Left lobe of liver (tissue), 2 donors: ENCODE data around the gene GAB1. TPM values are rescaled to one million over a fixed set of nuclear protein-coding genes. Genes with fewer than 3 reads are reported as not detected.

Experiments used
- ATAC-seq: fragments of 200-7000 bp; cut with Tn5 transposase; one replicate; pipeline ENCODE4 v1.9.1; 2020; ENCODE audit warnings: mild to moderate bottlenecking, moderate library complexity
- DNase-seq: peaks from one replicate; pipeline ENCODE4 v3.0.0-alpha.2; 2020; ENCODE audit warnings: low spot score
- total RNA-seq: library from RNA; stranded (reverse); gene quantifications from one replicate; pipeline ENCODE4 v1.2.1, GENCODE V29; 2021
- donor health status: DM: no; HTN: no; CAD: no; lungs with moderate emphysema.
- donor health status: DM: no; HTN: yes; CAD: no.

GAB1 gene
- total RNA-seq = 11.1 TPM

GRCh38 chr4:143336781-143337599 lies at the start of gene GAB1:
GAB1 (plus strand) TSS chr4:143336876; CDS start chr4:143337189, 313 bp downstream.
- ATAC-seq (peak; percentile 78), DNase-seq (peak; percentile 89)

DNA sequence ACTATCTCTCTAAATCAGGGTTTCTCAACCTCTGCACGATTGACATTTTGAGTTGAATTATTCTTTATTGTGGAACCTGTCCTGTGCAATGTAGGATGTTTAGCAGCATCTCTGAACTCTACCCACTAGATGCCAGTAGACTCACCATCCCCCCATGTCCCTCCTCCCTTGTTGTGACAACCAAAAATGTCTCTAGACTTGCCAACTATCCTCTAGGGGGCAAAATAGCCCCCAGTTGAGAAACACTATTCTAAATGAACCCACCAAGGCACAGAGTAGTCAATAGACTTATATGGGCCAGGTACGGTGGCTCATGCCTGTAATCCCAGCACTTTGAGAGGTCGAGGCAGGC lies 49.1 kb upstream of the GAB1 start:
- ATAC-seq (no peak), DNase-seq (no peak)

DNA sequence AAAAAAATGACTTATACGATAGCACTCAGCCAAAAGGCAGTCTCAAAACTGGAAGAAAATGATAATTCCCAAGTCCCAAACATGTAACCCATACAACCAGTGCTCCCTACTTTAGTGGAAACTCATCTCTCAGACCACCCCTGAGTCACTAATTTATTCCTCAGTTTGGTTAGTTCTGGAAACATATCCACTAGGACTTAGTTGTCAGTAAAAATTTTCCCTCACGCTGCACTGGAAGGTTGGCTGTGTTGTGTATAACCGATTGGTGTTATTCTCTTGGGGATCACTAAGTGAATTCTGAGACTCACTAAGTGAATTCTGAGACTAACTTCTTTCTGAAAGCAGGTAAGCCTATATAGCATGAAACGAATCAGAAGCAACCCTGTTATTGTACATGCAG lies 48.5 kb upstream of the GAB1 start:
- DNase-seq = no peak
- no peak for ATAC-seq

GRCh38 chr4:143289370-143289769 lies 47.3 kb upstream of the GAB1 start:
- ATAC-seq = no peak

DNA sequence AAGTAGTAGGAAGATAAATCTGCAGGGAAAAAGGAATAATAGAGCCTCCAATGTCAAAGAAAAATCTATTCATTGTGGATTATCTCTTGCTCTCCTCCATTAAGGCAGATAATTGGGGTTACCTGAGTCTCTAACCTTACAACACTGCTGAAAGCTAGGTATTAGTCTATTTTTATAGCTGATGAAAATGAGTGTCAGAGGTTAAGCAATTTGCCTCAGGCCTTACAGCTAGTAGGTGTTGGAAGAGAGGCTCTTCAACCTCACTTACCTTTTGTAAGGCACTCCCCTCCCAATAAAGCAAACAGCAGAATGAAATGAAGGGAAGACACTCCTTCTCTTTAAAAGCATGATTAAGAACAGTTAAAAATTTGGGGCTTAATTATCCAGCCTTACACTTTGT lies 45.4 kb upstream of the GAB1 start:
- no peak for ATAC-seq
- DNase-seq = no peak

More at GRCh38 chr4:143289370-143289769, 47.3 kb upstream of the GAB1 start:
- no peak for DNase-seq

- ATAC-seq (no peak), DNase-seq (no peak)
These were observed 43.8 kb upstream of the GAB1 start for GRCh38 chr4:143292858-143293257.

DNA sequence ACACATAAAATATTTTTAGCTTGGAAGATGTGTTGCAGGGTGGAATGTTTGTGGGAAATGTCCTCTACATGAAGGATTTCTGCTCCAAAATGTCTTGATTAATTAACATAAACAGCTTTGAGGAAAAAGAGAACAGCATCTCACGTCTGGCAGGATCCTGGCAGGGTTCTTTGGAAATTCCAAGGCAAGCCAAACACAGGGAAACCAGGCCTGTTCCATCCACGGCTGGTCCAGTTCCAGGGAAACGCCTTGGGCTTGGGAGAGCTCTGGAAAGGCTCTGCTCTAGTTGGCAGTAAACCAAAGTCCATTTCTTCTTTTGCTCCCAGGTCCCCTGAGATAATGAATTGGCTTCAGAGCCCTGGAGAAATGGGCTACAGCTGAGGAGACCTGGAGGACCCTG lies 42.4 kb upstream of the GAB1 start:
- peak; percentile 50 for DNase-seq
- ATAC-seq = peak; percentile 21

DNA sequence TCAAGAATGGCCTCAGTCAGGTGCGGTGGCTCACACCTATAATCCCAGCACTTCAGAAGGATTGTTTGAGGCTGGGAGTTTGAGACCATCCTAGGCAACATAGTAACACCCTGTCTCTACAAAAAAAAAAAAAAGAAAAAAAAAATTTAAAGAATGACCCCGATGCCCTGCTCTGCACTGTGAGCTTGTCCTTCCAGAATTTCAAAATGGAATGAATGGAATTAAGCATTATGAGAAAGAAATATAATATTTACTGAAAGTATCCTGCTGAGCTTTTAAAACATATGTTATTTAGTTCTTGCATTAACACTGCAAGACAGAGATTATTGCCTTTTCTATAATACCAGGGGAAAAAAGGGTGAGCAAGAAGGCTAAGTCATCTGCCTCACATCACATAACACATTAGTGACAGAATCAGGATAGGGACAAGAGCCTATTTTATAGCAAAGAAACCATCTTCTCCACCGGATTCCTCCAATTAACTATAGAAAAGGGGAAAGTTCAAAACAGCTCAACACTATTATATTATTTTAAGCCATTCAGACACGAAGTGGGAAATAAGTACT lies 41.9 kb upstream of the GAB1 start:
- ATAC-seq (no peak), DNase-seq (no peak)

GRCh38 chr4:143296397-143297067 lies 40.1 kb upstream of the GAB1 start:
- DNase-seq (no peak), ATAC-seq (no peak)

- DNase-seq (no peak), ATAC-seq (no peak)
These were observed 35.8 kb upstream of the GAB1 start for GRCh38 chr4:143300860-143301259.

DNA sequence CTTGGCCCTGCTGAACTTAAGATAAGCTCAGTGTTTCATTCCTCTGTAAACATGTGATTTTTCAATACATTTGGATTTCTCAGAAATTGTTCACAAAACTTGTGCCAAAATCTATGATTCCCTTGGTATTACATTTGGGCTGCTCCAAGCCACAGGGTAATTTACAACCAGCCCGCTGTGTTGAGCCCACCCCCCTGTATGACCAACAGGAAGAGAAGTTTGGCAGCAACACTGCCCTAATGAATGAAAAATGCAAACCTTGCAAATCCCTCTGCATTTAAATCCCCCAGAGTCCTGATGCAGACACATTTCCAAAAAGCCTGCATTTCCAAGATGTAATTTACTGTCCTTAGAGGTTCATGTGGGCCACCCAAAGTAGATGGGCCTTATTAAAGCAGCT lies 34.1 kb upstream of the GAB1 start:
- DNase-seq (no peak), ATAC-seq (no peak)

DNA sequence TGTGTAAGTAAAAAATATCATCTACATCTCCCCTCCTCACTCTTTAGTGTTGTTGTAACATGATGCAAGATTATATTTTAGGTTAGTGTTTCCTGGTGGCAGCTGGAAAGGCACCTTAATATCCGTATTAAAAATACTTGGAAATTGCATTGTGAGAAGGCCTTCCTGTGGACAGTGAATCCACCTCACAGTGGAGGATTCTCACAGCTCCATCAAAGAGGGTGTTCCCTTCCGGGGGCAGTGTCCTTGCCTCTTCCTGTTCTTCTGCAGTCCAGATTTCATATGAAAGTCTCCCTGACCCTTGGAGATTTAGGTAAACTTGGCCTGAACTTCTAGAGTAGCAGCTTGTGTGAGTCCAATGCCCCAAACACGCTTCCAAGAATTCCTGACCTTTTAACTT lies 29.9 kb upstream of the GAB1 start:
- no peak for DNase-seq
- no peak for ATAC-seq

GRCh38 chr4:143307531-143307930 lies 29.1 kb upstream of the GAB1 start:
- no peak for DNase-seq
- no peak for ATAC-seq

GRCh38 chr4:143308377-143308776 lies 28.3 kb upstream of the GAB1 start:
- DNase-seq = no peak
- no peak for ATAC-seq

DNA sequence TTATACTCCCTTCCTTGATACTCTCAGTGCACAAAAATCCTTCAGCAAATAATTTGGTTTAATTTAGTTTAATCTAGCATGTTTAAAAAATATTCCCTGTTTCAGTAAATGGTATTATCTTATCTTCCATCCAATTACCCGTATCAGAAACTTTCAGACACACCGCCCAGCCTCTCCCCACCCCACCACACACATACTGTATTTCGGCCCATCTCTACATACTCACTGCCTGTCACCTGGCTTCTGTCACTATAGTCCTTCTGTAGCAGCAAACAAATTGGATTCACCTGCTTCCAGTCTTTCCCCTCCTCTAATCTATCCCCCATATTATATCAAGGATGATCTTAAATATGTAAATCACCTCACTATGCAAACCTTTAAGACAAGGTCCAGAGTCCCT lies 24.8 kb upstream of the GAB1 start:
- no peak for DNase-seq
- no peak for ATAC-seq

- ATAC-seq (no peak), DNase-seq (no peak)
These were observed 23.2 kb upstream of the GAB1 start for GRCh38 chr4:143313521-143313920.

DNA sequence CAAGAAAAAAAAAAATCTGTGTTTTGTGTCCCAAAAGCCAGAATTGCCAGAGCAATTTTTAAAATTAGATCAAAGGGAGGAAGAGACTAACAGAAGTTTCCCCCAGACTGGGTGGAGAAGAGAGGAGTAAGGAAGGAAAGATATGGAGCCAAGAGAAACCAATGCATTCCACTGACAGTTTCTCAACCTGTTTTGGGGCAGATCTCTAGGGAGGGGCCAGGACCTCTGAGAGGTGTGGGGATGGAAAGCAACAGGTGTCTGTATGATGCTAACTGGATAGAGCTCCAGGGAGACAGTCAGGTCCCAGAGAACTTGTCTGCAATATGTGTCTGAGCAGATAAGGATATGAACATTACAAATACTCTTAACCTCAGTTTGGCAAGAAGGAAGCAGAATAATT lies 22.7 kb upstream of the GAB1 start:
- no peak for DNase-seq
- ATAC-seq = no peak

GRCh38 chr4:143320113-143320512 lies 16.6 kb upstream of the GAB1 start:
- ATAC-seq = no peak
- DNase-seq = no peak

- ATAC-seq = no peak
- no peak for DNase-seq
These were observed 9.9 kb upstream of the GAB1 start for GRCh38 chr4:143326735-143327134.

- ATAC-seq (no peak), DNase-seq (no peak)
These were observed 6.7 kb upstream of the GAB1 start for GRCh38 chr4:143329985-143330384.

DNA sequence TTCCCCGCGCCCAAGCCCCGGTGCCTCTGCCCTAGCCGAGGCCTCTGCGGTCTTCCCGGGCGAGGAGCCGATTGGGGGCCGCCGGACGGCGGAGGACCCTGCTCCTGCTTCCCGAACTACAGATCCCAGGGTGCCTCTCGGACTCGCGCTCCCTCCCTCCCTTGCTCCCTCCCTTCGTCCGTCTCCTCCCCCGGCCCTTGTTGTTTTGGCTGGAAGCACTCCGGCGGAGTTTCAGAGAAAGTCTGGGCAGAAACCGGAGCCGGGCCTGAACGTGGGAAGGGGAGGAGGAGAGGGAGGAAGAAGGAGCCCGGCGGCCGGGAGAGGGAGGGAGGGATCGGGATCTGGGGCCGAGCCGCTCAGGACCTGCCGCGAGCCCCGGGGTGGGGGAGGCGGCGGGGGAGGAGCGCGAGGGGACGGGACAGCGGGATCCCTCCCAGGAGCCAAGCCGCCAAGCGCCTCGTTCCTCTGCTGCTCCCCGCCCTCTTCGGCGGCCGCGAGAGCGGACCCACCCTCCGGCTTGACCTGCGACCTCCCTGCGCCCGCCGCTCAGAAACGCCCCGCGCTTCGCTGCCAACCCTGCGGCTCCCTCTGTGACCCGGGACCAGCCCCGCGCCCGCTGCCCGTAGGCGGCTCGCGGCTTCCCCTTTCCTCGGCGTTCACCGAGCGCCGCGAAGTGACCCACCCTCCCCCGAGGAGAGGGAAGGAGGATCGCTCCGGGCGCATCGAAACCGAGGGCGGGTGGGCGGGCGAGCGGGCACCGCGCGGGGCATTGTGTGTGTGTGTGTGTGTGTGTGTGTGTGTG lies 496 bp upstream of the GAB1 start:
- DNase-seq (peak; percentile 96), ATAC-seq (peak; percentile 86)
